GM06990 (cell line): ENCODE data around the gene CPD.
"Not testable (repeated sequence)": the region's sequence is repeated elsewhere in the genome, so short reads cannot be mapped to it uniquely, and the experiment has no call there.

Experiments used
- DNase-seq: peaks from one replicate; pipeline ENCODE4 v3.0.0-alpha.2; 2011; ENCODE audit not compliant: insufficient read length; ENCODE audit errors: extremely low read depth
- H3K27me3 ChIP-seq: replicated peaks from 2 replicates; pipeline ENCODE4 v1.6.0; 2011; ENCODE audit warnings: low read length; ENCODE audit not compliant: control insufficient read depth, insufficient read depth
- H3K36me3 ChIP-seq: 2 replicates; pipeline ENCODE4 v1.5.1; 2011; ENCODE audit warnings: low read length; ENCODE audit not compliant: control insufficient read depth, insufficient read depth
- H3K4me3 ChIP-seq: replicated peaks from 2 replicates; pipeline ENCODE4 v1.5.1; 2011; ENCODE audit warnings: low read depth, mild to moderate bottlenecking, control low read depth, low read length
- TF ChIP-seq, protein P1 (sequence below): IDR thresholded peaks from 2 replicates; pipeline ENCODE4 v1.5.1; 2011; ENCODE audit warnings: low read length, control low read depth, mild to moderate bottlenecking, inconsistent platforms; ENCODE audit not compliant: insufficient read depth, poor library complexity, severe bottlenecking

The CPD gene

DNA sequence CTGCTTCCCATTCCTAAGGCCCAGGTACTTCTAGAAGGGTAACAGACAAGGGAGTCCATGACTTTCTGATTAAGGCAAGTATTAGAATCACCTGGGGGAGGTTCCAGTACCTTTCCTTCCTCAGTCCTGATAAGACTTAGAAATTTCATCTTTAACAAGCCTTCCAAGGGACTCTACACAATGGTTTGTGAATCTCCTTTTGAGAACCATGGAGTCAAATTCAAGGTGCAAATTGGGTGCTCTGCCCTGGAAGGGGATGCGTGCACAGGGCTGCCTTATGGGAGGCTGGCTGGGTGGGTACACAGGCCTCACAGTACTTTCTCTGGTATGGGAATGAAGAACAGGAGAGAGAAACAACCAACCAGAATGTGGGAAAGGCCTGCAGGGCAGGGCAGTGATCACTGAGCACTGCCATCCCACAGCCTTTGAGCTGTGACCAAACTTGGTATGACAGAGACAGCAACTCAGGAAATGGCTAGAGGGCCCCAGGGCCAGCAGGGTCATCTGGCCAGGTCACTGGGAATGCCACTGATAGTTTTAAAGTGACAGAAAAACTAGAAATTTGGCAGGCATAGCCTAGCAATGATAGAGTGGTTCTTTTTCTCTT, 41.2 kb upstream of the CPD start:
- DNase-seq = no peak
- Histone ChIP-seq H3K36me3 (no peaks in the 10 kb centered on the region), H3K4me3 (no peak overlapping the region), H3K27me3 (no peaks in the 10 kb centered on the region)
- TF ChIP-seq, protein P1, sequence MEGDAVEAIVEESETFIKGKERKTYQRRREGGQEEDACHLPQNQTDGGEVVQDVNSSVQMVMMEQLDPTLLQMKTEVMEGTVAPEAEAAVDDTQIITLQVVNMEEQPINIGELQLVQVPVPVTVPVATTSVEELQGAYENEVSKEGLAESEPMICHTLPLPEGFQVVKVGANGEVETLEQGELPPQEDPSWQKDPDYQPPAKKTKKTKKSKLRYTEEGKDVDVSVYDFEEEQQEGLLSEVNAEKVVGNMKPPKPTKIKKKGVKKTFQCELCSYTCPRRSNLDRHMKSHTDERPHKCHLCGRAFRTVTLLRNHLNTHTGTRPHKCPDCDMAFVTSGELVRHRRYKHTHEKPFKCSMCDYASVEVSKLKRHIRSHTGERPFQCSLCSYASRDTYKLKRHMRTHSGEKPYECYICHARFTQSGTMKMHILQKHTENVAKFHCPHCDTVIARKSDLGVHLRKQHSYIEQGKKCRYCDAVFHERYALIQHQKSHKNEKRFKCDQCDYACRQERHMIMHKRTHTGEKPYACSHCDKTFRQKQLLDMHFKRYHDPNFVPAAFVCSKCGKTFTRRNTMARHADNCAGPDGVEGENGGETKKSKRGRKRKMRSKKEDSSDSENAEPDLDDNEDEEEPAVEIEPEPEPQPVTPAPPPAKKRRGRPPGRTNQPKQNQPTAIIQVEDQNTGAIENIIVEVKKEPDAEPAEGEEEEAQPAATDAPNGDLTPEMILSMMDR = no peak

DNA sequence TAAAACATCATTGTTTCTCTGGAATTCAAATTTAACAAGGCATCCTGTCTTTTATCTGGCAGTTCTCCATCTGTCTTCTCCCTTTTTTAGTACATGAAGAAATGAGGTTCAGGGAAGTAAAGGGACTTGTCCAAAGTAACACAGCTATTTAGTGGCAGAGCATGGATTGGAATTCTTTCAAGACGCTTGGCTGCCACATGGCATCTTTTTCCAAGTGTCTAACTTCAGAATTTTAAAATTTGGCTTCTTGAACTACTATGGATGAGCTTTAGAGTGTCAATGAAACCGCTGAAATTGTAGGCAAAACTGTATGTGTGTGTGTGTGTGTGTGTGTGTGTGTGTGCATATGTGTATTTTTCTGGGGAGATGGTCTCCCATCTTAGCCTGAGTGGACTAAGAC, 39.6 kb upstream of the CPD start:
- no peaks in the 10 kb centered on the region for H3K27me3 ChIP-seq
- no peaks in the 10 kb centered on the region for H3K36me3 ChIP-seq
- no peak overlapping the region for H3K4me3 ChIP-seq
- TF ChIP-seq, protein P1 = no peak
- DNase-seq = no peak

DNA sequence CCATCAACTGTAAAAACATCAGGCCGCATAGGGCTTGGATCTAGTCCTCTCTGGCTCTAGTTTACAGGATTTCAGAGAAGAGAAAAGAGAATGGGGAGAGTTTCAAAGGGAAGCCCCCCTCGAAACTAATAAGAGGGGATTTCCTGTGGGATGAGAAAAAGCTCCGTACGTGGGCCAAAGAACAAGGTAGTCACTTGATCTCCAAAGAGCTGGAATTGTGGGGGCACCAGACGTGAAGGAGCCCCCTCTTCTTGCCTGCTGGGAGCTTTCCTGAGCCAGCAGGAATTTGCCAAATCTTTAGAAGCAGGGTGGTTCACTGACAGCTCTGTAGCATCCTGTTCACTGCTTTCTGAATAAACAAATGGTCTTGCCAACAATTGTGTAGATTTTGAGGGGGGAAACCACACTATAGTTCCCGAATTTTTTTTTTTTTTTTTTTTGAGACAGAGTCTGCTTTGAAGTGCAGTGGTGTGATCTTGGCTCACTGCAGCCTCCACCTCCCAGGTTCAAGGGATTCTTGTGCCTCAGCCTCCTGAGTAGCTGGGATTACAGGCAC, 37.8 kb upstream of the CPD start:
- Histone ChIP-seq H3K27me3 (no peaks in the 10 kb centered on the region), H3K4me3 (no peak overlapping the region), H3K36me3 (no peaks in the 10 kb centered on the region)
- TF ChIP-seq, protein P1 = no peak
- no peak for DNase-seq

DNA sequence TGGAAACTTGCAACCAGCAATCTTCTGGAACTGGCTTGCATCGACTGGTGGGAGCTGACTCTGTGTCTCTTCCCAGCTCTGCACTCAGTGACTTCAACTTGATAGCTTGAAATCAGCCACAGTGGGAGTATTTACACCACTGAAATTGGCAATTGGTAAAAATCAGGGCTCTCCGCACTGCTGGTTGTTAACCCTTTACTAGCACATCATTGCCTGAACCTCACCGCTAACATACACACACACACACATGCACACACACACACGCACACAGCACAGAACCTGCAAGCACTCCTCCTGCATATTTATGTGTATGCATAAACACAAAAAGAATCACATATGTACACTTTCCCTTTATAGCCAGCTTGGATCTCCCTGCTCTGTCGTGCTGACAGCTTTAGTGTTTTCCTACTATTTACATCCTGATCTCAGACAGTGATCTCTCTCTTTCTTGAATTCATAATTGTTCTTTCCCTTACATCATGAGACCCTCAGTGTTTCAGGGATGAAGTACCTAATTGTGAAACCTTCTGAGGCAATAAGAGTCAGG, 37.0 kb upstream of the CPD start:
- no peak for DNase-seq
- Histone ChIP-seq H3K36me3 (no peaks in the 10 kb centered on the region), H3K4me3 (no peak overlapping the region), H3K27me3 (no peaks in the 10 kb centered on the region)
- TF ChIP-seq, protein P1 = no peak

DNA sequence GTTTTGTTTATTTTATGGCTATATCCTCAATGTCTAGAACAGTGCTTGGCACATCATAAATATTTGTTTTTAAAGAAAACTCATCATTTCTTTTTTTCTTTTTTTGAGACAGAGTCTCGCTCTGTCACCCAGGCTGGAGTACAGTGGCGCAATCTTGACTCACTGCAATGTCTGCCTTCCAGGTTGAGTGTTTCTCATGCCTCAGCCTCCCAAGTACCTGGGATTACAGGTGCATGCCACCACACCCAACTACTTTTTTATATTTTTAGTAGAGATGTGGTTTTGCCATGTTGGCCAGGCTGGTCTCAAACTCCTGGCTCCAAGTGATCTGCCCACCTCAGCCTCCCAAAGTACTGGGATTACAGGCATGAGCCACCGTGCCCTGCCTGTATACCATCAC, 35.5 kb upstream of the CPD start:
- not testable (repeated sequence) for H3K36me3 ChIP-seq, H3K27me3 ChIP-seq, H3K4me3 ChIP-seq, DNase-seq

DNA sequence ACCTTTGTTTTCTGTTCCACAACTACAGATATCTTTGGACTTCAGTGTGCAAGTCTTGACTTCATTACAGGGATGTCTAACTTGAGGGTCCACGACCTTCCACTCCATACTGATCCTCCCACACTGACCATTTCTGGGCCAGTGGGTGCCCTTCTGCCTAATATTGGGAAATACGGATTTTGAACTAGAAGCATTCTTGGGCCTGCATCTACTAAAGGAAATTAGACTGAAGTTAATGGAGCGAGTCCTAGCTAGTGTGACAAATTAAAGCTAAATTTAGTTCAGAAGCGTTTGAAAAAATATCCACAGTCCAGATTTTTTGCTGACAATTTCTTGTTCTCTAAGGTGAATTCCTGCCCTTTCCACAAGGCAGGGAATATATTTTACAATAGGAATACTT, 34.9 kb upstream of the CPD start:
- H3K27me3 ChIP-seq = no peaks in the 10 kb centered on the region
- no peaks in the 10 kb centered on the region for H3K36me3 ChIP-seq
- TF ChIP-seq, protein P1 = no peak
- H3K4me3 ChIP-seq = no peak overlapping the region
- no peak for DNase-seq
